CD4-positive, alpha-beta T cell (primary cell): Measurements from ENCODE around the gene ARPC4. TPM values are rescaled to one million over a fixed set of nuclear protein-coding genes. Genes with fewer than 3 reads are reported as not detected.

Experiments used
- ATAC-seq: fragments of 200-7000 bp; cut with Tn5 transposase; one replicate; pipeline ENCODE4 v1.10.0; 2022; ENCODE audit warnings: mild to moderate bottlenecking; ENCODE audit not compliant: poor library complexity
- CTCF ChIA-PET: fragments of 350-600 bp; sonication (Branson Sonifier 250); formaldehyde crosslinking; loops from one replicate; lab custom pipeline; 2021; ENCODE audit warnings: antibody characterized with exemption, inconsistent platforms; lab: Charles Lee
- POLR2A ChIA-PET: fragments of 350-600 bp; sonication (Branson Sonifier 250); formaldehyde crosslinking; loops from one replicate; lab custom pipeline; 2021; ENCODE audit warnings: antibody characterized with exemption, inconsistent platforms; lab: Charles Lee
- DNase-seq, 14 experiments: peaks; one replicate each; pipeline ENCODE4 v3.0.0-alpha.2; 2013 to 2020; ENCODE audit warnings: mixed read lengths in 2 of 14
- H3K27ac ChIP-seq, 2 donors: one replicate each; pipeline versions ENCODE4 v1.5.1 to v1.7.0; 2013; ENCODE audit warnings: low read length in 2 of 2, low read depth in 1 of 2, mild to moderate bottlenecking in 1 of 2
- H3K27me3 ChIP-seq, 2 experiments: 1 replicate in 1 of 2; 2 replicates in 1 of 2; pipeline versions ENCODE4 v1.6.1 to v1.7.0; 2013; ENCODE audit warnings: low read length in 2 of 2, control low read depth in 1 of 2, mild to moderate bottlenecking in 1 of 2, moderate library complexity in 1 of 2; ENCODE audit not compliant: insufficient read depth in 2 of 2, control insufficient read depth in 1 of 2
- H3K36me3 ChIP-seq: one replicate; pipeline ENCODE4 v1.6.1; 2013; ENCODE audit warnings: low read length, control low read depth; ENCODE audit not compliant: insufficient read depth
- H3K4me1 ChIP-seq: one replicate; pipeline ENCODE4 v1.6.1; 2013; ENCODE audit warnings: low read length, control low read depth; ENCODE audit not compliant: insufficient read depth
- H3K4me3 ChIP-seq: one replicate; pipeline ENCODE4 v1.5.1; 2013; ENCODE audit warnings: mild to moderate bottlenecking, low read length, moderate library complexity
- H3K9me3 ChIP-seq, 2 experiments: 1 replicate in 1 of 2; 2 replicates in 1 of 2; pipeline versions ENCODE4 v1.6.1 to v1.7.0; 2013; ENCODE audit warnings: low read length in 2 of 2, mild to moderate bottlenecking in 2 of 2, control low read depth in 1 of 2, moderate library complexity in 1 of 2; ENCODE audit not compliant: control insufficient read depth in 1 of 2, insufficient read depth in 1 of 2
- H3K27ac Mint-ChIP-seq: one replicate; pipeline ENCODE4 v1.8.0; 2020; ENCODE audit warnings: mixed read lengths
- H3K27me3 Mint-ChIP-seq: one replicate; pipeline ENCODE4 v1.8.0; 2021; ENCODE audit warnings: mixed read lengths
- H3K36me3 Mint-ChIP-seq: one replicate; pipeline ENCODE4 v1.8.0; 2021; ENCODE audit warnings: low read depth, mixed read lengths
- H3K4me1 Mint-ChIP-seq: one replicate; pipeline ENCODE4 v1.8.0; 2021; ENCODE audit warnings: low read depth, mixed read lengths
- H3K4me3 Mint-ChIP-seq: one replicate; pipeline ENCODE4 v1.8.0; 2020; ENCODE audit warnings: mild to moderate bottlenecking, mixed read lengths
- H3K9me3 Mint-ChIP-seq: one replicate; pipeline ENCODE4 v1.8.0; 2020; ENCODE audit warnings: mixed read lengths
- CTCF ChIP-seq: fragments of 200-600 bp; IDR thresholded peaks from one replicate; pipeline ENCODE4 v1.8.0; 2022; ENCODE audit warnings: antibody characterized with exemption, mild to moderate bottlenecking
- intact Hi-C, 2 experiments: fragments of 100-400 bp; cut with DNase I in 1 of 2; cut with micrococcal nuclease in 1 of 2; formaldehyde crosslinking; loops; one replicate each; pipeline versions ENCODE4 v1.15.1 to v1.9.0; 2023 to 2025; cut with DNase I, micrococcal nuclease
- total RNA-seq, 174 experiments: library from RNA in 2 of 174; stranded (reverse) in 2 of 174; gene quantifications; one replicate each; pipeline ENCODE4 v1.2.3 and lab custom pipeline; 2021 to 2026

ARPC4 gene
- total RNA-seq, 2 experiments from 2014 or later, result 88.7 to 91.3 TPM

GRCh38 chr3:9831253-9831652 lies 38.4 kb downstream of the ARPC4 start:
- peaks cover 46% of the 10 kb centered on the region for H3K36me3 ChIP-seq
- no peak for DNase-seq
- ChIA-PET POLR2A (interaction anchor here (1.3 to 1.6 kb wide), 3 partner anchors 22 to 58 kb away, joined by 3 to 6 read pairs (median 5); partner anchors contain the start of gene JAGN1), CTCF (interaction anchor here (0.7 to 1.3 kb wide), 2 partner anchors 18 to 81 kb away, joined by 3 to 4 read pairs; no protein-coding TSS in a partner anchor)
- H3K4me1 ChIP-seq, result no peaks in the 10 kb centered on the region
- no peak overlapping the region for H3K4me3 Mint-ChIP-seq
- H3K4me3 ChIP-seq, result no peak overlapping the region
- intact Hi-C loops, result no loop called here
- peaks cover 7% of the 10 kb centered on the region for H3K4me1 Mint-ChIP-seq
- no peaks in the 10 kb centered on the region for H3K27me3 Mint-ChIP-seq
- H3K9me3 Mint-ChIP-seq, result no peaks in the 10 kb centered on the region
- H3K9me3 ChIP-seq, result no peaks in the 10 kb centered on the region
- H3K36me3 Mint-ChIP-seq, result peaks cover 27% of the 10 kb centered on the region
- ATAC-seq, result no peak
- H3K27ac ChIP-seq, result no peak overlapping the region
- no peak for TF ChIP-seq CTCF
- H3K27ac Mint-ChIP-seq, result no peak overlapping the region
- no peaks in the 10 kb centered on the region for H3K27me3 ChIP-seq

- POLR2A ChIA-PET, result no interaction called here
- intact Hi-C loops, result no loop called here
- no peak overlapping the region for H3K4me3 Mint-ChIP-seq
- H3K36me3 Mint-ChIP-seq, result peaks cover 32% of the 10 kb centered on the region
- Histone ChIP-seq H3K27ac (no peak overlapping the region), H3K9me3 (no peaks in the 10 kb centered on the region), H3K4me3 (no peak overlapping the region), H3K36me3 (peaks cover 50% of the 10 kb centered on the region), H3K27me3 (no peaks in the 10 kb centered on the region), H3K4me1 (no peaks in the 10 kb centered on the region)
- H3K27me3 Mint-ChIP-seq, result no peaks in the 10 kb centered on the region
- peaks cover 7% of the 10 kb centered on the region for H3K4me1 Mint-ChIP-seq
- ATAC-seq (no peak), DNase-seq (no peak)
- H3K9me3 Mint-ChIP-seq, result no peaks in the 10 kb centered on the region
- no peak overlapping the region for H3K27ac Mint-ChIP-seq
- no peak for TF ChIP-seq CTCF
- CTCF ChIA-PET, result no interaction called here
Measured at GRCh38 chr3:9833078-9833477, 40.2 kb downstream of the ARPC4 start.

- no peaks in the 10 kb centered on the region for H3K9me3 Mint-ChIP-seq
- peaks cover 53% of the 10 kb centered on the region for H3K36me3 ChIP-seq
- POLR2A ChIA-PET, result no interaction called here
- no peak overlapping the region for H3K4me3 ChIP-seq
- no peak overlapping the region for H3K27ac Mint-ChIP-seq
- H3K27me3 ChIP-seq, result no peaks in the 10 kb centered on the region
- ATAC-seq (no peak), DNase-seq (no peak)
- no peaks in the 10 kb centered on the region for H3K4me1 ChIP-seq
- peaks cover 39% of the 10 kb centered on the region for H3K36me3 Mint-ChIP-seq
- intact Hi-C loops, result no loop called here
- CTCF ChIA-PET, result no interaction called here
- no peak for TF ChIP-seq CTCF
- no peak overlapping the region for H3K27ac ChIP-seq
- no peaks in the 10 kb centered on the region for H3K9me3 ChIP-seq
- peaks cover 7% of the 10 kb centered on the region for H3K4me1 Mint-ChIP-seq
- H3K4me3 Mint-ChIP-seq, result no peak overlapping the region
- H3K27me3 Mint-ChIP-seq, result no peaks in the 10 kb centered on the region
Measured at GRCh38 chr3:9834520-9835380, 41.9 kb downstream of the ARPC4 start.
